Measurements from ENCODE around the gene SDK1.

Gene SDK1

GRCh38 chr7:3975371-3975770 is 674.3 kb downstream of the SDK1 start:
- no peak for DNase-seq

- DNase-seq, result no peak
Observed at GRCh38 chr7:3977391-3977790, 676.3 kb downstream of the SDK1 start.

GRCh38 chr7:3978839-3979238 is 677.8 kb downstream of the SDK1 start:
- no peak for DNase-seq

- no peak for DNase-seq
Observed at GRCh38 chr7:3979611-3980299, 678.7 kb downstream of the SDK1 start.

- no peak for DNase-seq
Observed at GRCh38 chr7:3980300-3980643, 679.2 kb downstream of the SDK1 start.

- peak in 1 of 56 donors; percentile 8 for DNase-seq
Observed at GRCh38 chr7:3981281-3981680, 680.2 kb downstream of the SDK1 start.

GRCh38 chr7:3984456-3984855 is 683.4 kb downstream of the SDK1 start:
- DNase-seq, result no peak

- DNase-seq, result no peak
Observed at GRCh38 chr7:3986927-3987326, 685.9 kb downstream of the SDK1 start.

GRCh38 chr7:3987426-3987927 is 686.4 kb downstream of the SDK1 start:
- DNase-seq, result no peak

GRCh38 chr7:3989723-3990122 is 688.7 kb downstream of the SDK1 start:
- DNase-seq, result no peak

- peak in 7 of 56 donors; percentile 4 to 49 (median 12) for DNase-seq
Observed at GRCh38 chr7:3991731-3992231, 690.7 kb downstream of the SDK1 start.

- DNase-seq, result no peak
Observed at GRCh38 chr7:3992841-3993240, 691.8 kb downstream of the SDK1 start.

- DNase-seq, result no peak
Observed at GRCh38 chr7:3994764-3995163, 693.7 kb downstream of the SDK1 start.

GRCh38 chr7:3995187-3995586 is 694.1 kb downstream of the SDK1 start:
- DNase-seq, result no peak

- DNase-seq, result no peak
Observed at GRCh38 chr7:3998060-3998459, 697.0 kb downstream of the SDK1 start.

GRCh38 chr7:4000139-4000538 is 699.1 kb downstream of the SDK1 start:
- DNase-seq, result no peak

- no peak for DNase-seq
Observed at GRCh38 chr7:4000934-4001333, 699.9 kb downstream of the SDK1 start.

GRCh38 chr7:4001742-4002141 is 700.7 kb downstream of the SDK1 start:
- no peak for DNase-seq

- no peak for DNase-seq
Observed at GRCh38 chr7:4003503-4003902, 702.5 kb downstream of the SDK1 start.

- no peak for DNase-seq
Observed at GRCh38 chr7:4006687-4007086, 705.6 kb downstream of the SDK1 start.

GRCh38 chr7:4009211-4010060 is 708.4 kb downstream of the SDK1 start:
- no peak for DNase-seq

- DNase-seq, result peak in 1 of 56 donors; percentile 17
Observed at GRCh38 chr7:4010061-4010605, 709.1 kb downstream of the SDK1 start.
